Measurements from ENCODE around the gene KXD1.

The KXD1 gene

GRCh38 chr19:18601875-18602274, 44.2 kb downstream of the KXD1 start:
- no peak for DNase-seq (ENCODE audit: low read depth)

DNA sequence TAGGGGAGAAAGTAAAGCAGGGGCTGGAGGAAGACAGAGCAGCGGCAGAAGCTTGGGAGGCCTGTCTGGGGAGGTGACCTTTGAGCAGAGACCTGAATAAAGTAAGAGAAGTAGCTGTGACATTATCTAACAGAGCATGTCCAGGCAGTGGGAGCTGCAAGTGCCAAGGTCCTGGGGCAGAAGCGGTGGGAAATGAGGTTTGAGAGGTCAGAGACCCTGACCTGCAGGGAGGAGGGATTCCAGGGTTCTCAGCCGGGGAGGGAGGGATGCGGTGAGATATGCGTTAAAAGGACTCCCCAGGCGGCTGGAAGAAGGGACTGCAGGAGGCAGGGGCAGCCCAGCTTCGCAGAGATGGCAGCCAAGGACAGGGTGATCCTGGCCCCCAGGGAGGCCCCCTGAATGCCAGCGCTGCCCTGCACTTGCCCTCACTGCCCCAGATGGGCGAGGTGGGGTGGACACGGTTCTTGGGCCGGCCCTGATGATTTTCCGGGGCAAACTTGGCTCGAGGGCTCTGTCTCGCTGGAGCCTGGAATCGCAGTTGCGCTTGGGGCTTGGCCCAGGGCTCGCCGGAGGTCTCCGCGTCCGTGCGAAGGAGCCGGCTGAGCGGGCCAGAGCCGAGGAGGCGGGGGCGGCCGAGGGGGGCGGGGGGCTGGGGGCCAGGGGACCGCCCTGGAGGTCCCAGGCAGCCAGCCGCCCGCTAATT, 45.7 kb downstream of the KXD1 start:
- DNase-seq (ENCODE audit: low read depth), result no peak

GRCh38 chr19:18603958-18604819, 46.5 kb downstream of the KXD1 start:
- no peak for DNase-seq (ENCODE audit: low read depth)

GRCh38 chr19:18604820-18605159, 47.1 kb downstream of the KXD1 start:
- no peak for DNase-seq (ENCODE audit: low read depth)

DNA sequence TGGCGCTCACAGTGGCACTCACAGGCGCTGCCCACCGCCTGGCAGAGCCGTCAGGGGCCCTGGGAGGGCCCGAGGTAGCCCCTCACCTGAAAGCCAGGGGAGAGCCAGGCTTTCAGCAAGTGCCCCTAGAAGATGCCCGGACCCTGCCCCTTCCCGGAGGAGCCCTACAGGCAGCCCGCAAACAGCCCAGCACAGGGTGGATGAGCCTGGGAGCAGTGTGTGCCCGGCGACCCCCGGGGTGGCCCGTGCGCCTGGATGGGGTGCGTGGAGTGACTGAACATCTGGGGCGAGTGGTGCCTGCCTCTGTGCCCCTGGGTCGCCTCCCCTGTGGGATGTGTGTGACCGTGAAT, 47.5 kb downstream of the KXD1 start:
- no peak for DNase-seq (ENCODE audit: low read depth)

DNA sequence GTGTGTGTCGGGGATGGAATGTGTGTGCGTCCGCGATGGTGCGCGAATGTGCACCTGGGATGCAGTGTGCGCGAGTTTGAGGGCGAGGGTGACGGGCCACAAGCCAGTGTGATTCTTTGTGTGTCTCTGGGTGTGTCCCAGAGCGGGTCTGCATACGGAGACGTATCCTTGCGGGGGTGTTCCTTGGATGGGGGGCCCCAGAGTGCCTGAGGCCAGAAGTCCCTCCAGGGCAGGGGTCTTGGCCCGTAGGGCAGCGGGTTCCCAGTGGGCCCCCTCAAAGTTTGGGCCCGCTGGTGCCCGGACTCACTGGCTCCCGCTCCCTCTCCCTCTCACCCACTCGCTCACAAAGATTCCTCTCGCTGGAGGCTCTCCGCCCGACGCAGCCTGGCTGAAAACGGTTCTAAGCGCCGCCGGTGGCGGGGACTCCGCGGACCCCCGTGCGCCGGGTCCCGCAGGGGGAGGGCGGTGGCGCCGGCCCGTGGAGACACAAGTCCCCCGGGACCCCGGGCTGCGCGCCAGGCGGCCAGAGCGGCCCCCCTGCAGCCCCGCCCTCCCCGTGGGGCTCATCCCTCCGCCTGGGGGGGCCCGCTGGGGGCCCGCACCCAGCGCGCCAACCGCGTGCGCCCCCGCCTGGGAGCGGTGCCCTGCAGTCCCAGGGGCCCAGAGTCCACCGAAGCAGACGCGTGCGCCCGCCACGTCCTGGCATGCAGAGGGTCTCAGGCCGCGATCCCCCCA, 48.0 kb downstream of the KXD1 start:
- no peak for DNase-seq (ENCODE audit: low read depth)

GRCh38 chr19:18606281-18607225, 48.9 kb downstream of the KXD1 start, which contains the start of gene CRLF1:
Gene CRLF1, minus strand, starts transcription at chr19:18606799. Its CDS starts 143 bp downstream, at chr19:18606656.
- no peak for DNase-seq (ENCODE audit: low read depth)

DNA sequence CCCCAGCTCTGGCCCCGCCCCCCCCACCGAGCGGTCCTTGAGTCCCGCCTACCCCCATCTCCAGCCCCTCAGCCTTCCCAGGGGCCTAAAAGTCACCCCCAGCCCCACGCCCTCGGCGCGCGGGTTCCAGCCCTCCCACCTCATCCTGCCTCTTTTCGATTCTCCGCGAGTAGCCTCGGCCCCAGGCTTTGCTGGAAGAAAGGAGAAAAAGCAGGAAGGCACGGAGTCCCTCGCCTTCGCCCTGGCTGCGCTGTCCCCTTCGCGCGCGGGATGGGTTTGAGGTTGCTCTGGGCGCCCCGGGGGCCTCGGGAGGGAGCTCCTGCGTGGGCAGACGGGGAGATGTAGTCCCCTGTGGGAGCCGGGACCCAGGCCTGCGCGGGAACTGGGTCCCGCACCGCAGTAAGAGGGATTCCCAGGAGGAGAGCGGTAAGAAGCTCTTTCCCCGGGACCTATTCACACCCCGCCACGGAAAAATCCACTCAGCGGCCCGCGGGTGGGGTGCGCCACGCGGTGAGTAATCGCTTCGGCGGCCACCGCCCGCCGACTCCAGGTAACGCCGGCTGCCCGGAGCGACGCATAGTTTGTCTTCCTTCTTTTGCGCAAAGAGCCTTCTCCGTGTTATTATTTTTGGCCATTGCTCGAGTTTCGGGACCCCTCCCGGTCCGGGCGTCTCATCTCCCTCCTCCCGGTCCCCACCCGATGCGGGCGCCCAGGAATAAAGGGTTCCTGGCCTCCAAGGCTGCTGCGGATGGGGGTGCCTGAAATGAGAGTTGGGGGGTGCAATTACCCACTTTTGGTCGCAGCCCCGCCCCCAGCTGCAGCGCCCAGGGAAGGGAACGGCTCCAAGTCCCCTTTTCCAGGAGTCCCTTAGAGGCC, 49.8 kb downstream of the KXD1 start:
- DNase-seq (ENCODE audit: low read depth), result no peak

- DNase-seq (ENCODE audit: low read depth), result no peak
Observed at GRCh38 chr19:18608102-18608804, 50.6 kb downstream of the KXD1 start.

- no peak for DNase-seq (ENCODE audit: low read depth)
Observed at GRCh38 chr19:18608805-18609716, 51.4 kb downstream of the KXD1 start.

DNA sequence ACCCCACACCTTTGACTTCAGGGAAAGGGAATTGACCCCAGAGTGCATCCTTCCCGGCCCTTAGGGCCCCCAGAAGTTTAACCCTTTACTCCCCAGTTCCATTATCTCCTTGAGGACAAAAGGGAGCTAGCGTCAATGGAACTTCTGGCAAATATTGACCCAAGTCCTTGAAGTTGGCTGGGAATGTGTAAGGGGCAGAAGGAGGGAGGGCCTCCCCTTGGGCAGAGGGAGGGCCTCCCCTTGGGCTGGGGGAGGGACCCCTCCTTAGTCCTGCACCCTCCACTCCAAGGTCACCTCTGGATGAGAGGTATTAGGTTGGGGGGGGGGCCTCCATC, 52.0 kb downstream of the KXD1 start:
- DNase-seq (ENCODE audit: low read depth), result no peak

DNA sequence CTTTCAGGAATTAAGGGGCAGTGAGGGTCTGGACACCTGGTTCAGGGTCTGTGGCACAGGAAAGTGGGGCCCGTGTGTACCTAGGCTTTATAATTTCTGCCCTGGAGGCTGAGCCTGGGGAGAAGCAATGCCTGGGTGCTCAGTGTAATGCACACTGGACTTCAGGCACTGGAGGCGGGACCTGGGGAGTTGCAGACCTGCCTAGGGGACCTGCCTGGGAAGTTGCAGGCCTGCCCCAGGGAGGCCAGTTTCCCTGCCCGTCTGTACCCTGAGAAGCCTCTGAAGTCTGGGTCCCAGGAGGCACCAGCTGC, 52.5 kb downstream of the KXD1 start:
- no peak for DNase-seq (ENCODE audit: low read depth)

GRCh38 chr19:18610556-18611326, 53.1 kb downstream of the KXD1 start:
- no peak for DNase-seq (ENCODE audit: low read depth)

DNA sequence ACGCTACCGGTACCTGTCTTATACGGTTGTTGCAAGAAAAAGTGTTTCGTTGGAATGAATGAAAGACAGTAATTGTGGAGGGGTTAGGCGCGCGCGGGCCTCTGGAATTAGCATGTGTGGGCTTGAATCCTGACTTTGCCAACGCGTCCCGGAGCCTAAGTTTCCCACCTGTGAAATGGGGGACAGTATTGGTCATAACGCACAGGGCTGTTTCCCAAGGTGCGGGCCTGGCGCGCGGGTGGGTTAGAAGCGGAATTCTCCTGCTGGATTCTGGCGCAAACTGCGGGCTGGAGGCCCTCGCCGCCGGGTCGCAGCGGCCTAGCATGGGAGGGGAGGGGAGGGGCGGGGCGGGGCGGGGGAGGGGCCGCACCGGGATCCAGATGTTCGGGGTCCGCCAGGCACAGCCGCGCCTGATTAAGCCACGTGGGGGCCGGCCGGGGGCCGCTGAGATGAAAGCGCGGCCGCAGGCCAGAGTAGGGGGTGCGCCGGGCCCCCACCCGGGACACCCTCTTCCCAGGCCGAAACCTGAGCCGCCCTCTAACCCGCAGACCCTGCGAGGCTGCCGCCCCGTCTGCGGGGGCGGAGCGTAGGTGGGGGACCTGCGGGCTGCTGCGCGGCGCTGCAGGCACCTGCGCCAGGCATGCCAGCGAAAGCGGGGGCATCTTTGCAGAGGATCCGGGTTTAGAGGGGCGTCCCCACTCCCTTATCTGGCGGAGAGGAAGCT, 53.8 kb downstream of the KXD1 start:
- no peak for DNase-seq (ENCODE audit: low read depth)

- DNase-seq (ENCODE audit: low read depth), result no peak
Observed at GRCh38 chr19:18612051-18612771, 54.5 kb downstream of the KXD1 start.

DNA sequence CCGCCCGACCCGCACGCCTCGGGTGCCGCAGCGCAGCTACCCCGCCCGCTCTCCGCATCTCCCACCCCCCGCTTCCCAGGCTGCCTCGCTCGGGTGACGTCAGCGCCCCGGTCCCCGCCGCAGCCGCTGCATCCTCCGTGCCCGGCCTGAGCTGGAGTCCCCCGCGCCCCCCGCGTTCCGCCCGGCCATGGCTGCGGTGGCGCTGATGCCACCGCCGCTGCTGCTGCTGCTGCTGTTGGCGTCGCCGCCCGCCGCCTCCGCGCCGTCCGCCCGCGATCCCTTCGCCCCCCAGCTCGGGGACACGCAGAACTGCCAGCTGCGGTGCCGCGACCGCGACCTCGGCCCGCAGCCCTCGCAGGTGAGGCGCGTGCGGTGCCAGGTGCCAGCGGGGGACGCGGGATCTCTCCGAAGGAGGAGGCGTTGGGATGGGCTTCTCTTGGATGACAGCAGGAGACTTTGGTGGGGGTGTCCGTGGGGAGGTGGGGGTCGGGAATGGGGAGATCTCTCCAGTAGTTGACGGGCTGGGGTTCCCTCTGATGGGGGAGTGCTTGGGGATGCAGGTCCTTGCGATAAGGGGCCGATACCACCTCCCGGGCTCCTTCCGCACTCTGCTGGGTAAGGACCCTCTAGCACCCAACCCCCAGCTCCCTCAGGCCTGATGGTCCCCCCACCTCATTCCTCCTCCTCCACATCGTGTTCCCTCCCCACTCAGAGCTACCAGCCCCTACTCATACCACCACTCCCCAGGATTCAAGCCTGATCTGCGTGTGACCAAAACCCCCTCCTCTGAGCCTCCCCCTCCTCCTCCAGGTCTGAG, 55.3 kb downstream of the KXD1 start, which contains the start of gene TMEM59L:
Gene TMEM59L (plus strand): TSS at position 99 of the 817 bp plus-strand sequence. CDS start 89 bp downstream, at position 188.
- no peak for DNase-seq (ENCODE audit: low read depth)

All from stimulated activated CD8-positive, alpha-beta memory T cell treated with anti-CD3 and anti-CD28 coated beads, Interleukin-7, amount 100 ng/mL, for 24 hours (primary cell).